ENCODE results near the gene SHISA9.

SHISA9 gene

DNA sequence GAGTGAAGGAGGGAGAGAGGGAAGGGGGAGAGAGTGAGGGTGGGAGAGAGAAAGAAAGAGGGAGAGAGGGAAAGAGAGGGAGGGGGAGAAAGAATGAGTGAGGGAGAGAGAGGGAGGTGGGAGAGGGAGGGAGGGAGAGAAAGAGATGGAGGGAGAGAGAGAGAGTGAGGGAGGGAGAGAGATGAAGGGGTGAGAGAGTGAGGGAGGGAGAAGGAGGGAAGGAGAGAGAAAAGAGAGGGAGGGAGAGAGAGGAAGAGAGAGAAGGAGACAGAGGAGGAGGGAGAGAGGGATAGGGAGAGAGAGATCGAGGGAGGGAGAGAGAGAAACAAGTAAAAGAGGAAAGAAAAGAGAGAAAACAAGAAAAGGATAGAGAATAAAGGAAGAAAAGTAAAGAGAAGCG is 225.7 kb downstream of the SHISA9 start:
- no peak for DNase-seq

DNA sequence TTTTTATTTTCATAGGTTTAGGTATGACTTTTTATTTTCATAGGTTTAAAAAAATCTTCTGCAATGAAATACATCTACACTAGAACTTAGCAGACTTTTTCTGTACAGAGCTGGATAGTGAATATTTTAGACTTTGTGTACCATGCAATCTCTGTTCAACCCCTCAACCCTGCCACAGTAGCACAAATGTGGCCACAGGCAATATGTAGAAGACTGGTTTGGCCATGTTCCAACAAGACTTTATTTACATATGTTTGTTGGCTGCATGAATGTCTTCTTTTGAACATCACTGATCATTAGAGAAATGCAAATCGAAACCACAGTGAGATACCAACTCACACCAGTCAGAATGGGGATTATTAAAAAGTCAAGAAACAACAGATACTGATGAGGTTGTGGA is 229.2 kb downstream of the SHISA9 start:
- no peak for DNase-seq

DNA sequence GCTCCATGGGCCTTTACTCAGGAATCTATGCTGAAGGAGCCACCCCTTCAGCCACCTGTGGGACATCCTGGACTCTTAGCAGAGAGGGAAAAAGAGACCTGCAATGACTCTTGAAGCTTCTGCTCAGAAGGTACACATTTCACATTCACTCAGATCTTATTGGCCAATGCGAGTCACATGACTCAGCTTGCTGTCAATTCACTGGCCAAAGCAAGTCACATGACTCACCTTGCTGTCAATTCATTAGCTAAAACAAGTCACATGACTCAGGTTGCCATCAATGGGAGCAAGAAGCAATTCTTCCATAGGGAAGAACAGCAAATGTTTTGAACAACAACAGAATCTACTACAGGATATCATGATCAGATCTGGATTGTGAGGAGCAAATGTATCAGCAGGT is 233.4 kb downstream of the SHISA9 start:
- DNase-seq = no peak

DNA sequence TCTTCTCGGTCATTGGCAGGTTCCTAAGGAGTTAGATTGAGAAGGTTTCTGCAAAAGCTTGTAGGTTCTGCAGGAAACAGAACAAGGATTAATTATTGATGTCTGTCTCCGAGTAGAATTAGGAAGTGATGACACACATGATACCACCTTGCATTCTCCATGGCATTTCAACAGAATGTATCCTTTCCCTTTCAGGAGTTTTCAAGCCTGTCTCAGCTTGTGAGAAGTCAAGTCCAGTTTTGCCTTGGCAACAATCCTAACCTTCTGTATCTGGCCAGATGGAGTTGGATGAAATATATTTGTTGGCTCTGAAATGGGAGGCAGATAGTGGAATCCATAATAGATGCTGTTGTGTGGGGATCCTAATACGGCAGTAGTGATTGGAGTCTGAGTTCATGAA is 235.5 kb downstream of the SHISA9 start:
- DNase-seq = no peak

DNA sequence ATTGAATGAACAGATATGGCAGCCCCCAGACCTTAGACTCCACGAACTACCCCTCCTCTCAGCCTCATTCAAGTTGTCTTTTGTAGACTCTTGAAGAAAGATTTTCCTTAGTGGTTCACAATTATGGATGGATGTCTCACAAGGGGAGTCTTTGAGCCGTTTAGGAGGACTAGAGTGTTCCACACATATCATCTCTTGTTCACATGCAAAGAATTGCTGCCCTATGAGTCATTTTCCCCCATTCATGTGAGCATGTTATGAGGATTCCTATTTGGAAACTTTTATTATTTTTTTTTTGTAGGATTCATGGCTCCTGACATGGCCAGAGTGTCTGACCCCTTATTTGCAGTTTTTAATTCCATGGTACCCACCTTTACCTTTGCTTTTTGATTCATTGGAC is 237.1 kb downstream of the SHISA9 start:
- no peak for DNase-seq

DNA sequence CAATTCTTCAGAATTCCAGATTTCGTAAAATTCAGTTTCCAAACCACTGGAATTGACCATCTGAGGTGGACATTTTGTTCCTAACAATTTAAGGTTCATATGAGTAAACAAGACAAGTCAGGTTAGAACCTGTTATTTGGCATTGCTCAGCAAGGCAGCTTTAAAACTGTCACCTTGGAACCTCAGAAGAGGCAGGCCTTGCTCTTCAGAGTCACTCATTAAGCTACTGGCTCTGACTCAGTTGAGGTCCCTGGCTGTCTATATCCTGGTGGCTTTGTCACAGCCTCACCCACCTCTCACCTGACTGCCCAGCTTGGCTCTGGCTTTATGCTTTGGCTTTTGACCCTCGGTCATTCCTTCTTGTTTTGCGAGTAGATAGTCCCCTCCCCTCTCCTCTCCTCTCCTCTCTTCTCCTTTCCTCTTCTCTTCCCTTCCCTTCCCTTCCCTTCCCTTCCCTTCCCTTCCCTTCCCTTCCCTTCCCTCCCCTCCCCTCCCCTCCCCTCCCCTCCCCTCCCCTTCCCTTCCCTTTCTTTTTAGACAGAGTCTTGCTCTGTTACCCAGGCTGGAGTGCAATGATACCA is 238.4 kb downstream of the SHISA9 start:
- no peak for DNase-seq

DNA sequence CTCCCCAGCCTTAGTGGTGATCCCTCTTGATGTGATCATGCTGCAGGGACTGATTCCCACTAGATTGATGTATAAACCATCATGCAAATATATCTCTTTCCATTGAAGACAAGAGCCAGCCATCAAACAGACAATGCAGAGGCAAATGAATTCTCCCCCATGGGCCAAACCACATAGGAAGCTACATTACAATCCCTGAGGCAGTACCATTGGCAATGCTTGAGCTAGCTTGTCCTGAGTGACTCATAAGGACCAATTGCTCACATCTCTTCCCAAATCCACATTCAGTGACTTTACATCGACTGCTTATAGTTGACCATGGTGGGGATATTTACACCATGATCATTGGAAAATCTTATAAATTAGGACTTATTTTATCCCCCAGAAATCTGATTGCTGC is 242.2 kb downstream of the SHISA9 start:
- DNase-seq = no peak

DNA sequence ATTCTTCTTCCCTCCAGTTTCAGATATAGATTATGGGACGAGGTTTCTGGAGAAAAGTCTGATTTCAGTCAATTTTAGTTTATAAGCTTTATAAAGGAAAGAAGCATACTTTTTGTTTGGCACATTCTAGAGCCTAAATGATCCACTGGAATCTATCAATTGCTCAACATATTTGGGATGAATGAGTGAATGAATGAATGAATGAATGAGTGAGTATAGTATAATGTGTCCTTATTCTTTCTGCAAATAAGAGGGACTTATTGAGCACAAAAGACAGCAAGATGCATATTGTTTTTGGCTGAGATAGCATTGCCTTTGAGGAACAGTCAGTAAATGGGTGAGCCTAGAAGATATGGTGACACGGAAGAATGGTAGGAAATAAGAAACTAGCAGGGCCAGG is 245.4 kb downstream of the SHISA9 start:
- no peak for DNase-seq

DNA sequence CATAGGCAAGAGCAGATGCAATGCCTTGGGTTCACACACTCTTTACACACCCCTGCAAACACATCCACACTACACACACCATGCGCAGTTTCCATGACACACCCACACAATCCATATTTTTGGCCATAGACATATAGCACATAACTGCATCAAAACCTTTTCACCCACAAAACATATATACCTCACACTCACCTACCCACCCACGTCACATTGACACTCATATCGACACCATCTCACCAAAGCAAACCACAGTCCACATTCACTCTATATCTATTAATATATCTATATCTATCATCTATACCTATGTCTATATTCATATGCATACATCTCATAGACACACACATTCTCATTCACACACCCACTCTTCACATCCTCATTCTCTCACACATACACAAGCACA is 246.9 kb downstream of the SHISA9 start:
- no peak for DNase-seq

DNA sequence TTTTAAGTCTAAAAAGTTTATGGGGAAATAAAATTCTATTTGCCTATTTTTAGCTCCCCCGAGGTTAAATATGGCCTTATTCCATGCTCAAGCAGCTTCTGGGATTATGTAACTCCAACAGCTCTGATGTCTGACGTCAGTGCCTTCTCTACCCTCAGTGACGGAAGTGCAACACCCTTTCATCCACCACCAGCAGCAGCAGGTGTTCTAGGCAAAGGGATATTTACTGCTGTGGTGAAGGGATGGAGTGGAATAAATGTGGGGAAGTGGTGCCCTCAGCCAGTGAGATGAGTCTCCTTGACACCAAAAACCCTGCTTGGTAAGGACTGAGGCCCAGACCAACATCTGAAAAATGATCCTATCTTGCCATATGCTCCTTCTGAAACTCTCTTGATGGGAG is 247.4 kb downstream of the SHISA9 start:
- DNase-seq = no peak

DNA sequence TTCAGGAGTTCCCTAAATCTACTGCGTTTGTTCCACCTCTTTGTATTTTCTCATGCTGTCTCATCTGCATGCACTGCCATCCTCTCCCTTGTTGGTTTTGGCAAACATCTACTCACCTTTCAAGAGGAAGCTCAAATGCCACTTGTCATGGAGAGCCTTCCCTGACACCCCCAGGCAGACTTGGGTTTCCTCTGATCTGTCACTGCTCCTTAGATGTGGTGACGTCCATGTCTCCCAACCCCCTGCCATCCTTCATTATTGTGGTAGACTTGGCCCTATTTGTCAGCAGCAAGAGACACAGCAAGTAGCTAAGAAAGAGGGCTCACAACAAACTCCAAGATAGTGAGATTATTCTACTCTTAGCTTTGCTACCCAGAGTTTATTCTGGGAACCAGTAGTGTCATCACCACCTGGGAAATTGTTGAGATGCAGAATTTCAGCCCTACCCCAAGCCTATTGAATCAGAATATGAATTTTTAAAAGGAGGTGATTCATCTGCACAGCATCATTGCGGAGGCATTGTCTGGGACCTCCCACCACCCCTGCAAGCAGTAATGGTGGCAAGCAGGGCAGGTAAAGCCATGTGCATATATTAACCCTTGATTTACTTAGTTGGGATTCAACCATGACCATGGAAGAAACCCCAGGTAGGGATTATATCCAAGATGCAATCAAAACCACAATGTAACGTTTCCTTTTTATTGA is 248.9 kb downstream of the SHISA9 start:
- DNase-seq = no peak

DNA sequence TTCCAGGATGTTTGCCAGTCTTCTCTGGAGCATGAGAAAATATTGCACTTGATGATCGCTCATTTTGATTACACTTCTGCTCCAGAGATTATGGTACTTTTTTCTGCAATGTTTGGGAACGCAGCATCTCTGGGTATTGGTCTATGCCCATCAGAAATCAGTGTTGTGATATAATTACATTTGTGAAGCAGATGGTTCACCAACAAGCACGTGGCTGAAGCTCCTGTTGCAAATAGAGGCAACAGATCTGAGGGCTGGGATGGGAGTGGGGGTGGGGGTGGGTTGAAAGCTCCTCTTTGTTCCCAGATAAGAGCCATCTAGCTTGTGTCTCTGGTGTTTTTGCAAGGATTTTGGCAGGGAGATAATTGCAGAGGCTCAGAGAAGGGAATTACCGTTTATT is 252.3 kb downstream of the SHISA9 start:
- no peak for DNase-seq

DNA sequence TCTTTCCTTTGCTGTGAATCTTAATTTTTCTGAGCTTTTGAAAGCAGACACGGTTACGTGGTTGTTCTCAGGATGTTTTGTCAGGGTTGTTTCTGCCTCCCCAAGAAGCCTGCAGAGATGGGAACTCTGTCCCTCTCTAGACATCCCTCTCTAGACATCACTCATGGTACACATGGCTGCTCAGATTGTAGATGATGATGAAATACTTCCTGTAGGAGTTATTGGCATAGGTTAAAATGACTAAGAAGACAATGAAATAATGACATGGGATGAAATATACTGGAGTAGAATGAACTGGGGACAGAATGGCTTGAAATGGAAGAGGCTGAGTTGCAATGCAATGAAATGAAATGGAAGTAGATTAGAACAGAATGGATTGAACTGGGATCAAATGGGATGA is 253.4 kb downstream of the SHISA9 start:
- DNase-seq = no peak

DNA sequence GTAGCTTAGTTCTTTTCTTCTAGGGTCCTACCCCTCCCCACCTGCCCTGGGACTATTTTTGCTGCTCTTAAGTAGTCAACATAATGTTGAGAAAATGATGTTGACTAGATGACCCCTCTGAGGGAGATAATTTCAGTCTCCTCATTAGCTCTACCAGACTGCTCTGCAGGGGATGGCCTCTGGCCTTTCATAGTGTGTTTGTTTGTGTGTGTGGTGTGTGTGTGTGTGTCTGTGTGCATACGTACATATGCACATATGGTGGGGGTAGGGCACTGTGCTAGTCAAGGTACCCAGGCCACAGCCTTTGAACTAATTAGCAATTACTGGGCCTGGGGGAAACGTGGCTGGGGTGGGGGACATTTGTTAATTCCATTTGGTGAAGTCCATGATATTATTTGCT is 254.0 kb downstream of the SHISA9 start:
- no peak for DNase-seq

DNA sequence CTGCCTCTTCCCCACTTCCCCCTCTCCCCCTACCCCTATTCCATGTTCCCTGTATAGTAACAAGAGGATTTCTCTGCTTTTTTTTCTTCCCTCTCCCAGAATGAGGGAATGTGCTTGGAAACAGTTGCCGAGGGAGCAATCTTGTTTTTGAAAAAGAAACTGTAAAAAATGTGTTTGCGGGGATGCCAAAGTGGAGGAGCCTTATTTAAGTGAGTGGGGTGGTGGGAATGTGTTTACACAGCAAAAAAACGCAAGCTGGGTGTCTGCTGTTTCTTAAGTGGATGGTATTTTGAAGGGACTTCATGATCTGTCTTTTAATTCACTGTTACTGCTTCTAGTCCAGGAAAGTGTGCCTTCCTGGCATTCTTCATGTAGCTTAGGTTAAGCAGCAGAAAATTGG is 254.4 kb downstream of the SHISA9 start:
- no peak for DNase-seq

DNA sequence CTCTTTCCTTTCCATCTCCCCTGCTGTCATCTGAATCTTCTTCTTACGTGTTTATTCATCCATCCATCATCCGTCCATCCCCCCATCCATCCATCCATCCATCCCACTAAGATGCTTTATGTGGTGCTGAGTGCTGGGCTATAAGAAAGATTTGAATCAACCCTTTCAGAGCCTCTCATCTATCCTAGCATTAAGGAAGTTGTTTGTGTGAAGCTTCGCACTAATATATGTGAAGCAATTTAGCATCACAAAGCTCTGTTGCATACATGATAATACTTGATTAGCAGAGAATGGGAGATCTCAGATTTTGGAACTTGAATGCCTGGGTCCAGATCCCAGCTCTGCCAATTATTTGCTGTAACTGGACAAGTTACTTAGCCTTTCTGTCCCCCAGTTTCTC is 255.7 kb downstream of the SHISA9 start:
- no peak for DNase-seq

DNA sequence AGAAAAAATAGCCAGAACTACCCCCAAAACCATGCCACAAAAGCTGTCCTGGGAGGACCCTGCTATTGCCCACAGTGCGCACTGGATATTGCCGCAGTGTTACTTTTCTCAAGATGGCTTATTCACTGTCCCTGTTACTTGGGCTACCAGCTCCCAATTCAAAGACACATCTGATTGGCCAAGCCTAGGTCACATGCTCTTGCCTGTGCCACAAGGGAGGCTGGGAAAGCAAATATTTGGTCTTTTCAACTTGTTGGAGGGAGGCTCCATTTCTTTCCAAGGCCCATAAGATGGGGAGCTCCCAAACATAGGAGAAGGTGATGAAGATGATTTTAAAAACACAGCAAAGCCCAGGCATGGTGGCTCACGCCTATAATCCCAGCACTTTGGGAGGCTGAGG is 257.0 kb downstream of the SHISA9 start:
- DNase-seq = no peak

DNA sequence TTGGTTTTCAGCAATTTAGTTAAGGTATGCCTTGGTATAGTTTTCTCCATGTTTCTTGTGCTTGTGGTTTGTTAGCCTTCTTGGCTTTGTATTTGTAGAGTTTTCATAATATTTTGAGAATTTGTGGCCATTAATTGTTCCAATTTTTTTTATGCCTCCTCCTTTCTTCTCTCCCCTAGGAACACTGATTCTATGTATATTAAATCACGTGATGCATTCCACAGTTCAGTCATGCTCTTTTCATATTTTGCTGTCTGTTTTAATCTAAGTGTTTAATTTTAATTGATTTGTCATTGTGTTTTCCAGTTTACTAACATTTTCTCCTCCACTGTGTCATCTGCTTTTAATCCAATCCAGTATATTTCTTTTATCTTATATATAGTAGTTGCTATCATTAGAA is 263.6 kb downstream of the SHISA9 start:
- DNase-seq = no peak

DNA sequence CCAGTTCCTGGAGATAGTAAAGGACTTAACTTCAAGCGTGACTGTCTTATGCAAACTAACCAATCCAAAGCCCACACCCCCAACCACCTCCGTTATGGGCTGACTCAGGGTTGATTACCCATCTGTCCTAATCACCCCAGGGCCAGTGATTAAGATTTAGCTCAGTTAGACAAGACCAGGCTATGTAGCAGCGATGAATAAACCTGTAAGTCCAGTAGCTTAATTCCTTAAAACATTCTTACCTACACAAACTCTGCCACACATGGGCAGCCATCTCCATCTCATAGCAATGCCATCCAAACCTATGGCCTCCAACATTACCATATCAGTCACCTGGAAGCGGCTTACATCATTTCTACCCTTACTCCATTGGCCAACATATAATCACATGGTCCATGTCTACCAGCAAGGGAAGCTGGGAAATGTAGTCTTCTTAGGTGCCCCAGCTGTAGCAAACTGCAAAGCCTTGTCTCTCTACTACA is 266.7 kb downstream of the SHISA9 start:
- no peak for DNase-seq

DNA sequence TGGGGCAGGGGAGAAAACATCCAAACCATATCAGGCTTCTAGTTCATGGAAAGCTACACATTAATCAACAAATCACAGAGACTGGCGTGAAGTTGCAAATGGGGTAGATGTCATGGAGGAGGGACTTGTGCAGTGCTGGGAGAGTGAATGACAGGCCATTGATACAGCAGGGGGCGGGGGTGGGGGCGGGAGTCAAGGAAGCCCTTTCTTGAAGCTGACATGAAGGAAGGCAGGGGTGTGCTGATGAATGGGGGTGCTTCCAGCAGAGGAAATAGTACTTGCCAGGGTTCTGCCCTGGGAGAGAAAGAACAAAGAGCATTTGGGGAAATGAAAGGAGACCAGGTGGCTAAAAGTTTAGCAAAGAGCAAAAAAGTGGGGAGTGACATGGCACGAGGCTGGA is 269.9 kb downstream of the SHISA9 start:
- DNase-seq = no peak

DNA sequence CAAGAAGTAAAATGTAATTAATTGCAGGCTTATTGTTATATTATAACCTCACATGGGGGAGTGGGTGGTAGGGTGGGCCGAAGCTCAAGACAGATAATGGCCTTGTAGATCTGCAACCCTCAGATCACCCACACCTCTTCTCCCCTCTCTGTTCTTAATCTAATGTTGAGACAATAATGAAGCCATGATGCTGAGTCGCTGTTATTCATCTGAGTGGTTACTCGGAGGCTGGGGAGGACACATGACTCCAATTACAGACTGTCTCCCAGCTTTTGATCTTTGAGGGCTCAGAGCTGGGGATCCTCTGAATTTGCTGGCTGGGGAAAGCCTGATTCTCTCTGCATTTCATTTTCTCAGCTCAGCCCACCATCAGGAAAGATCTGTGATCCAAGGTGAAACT is 275.3 kb downstream of the SHISA9 start:
- no peak for DNase-seq

DNA sequence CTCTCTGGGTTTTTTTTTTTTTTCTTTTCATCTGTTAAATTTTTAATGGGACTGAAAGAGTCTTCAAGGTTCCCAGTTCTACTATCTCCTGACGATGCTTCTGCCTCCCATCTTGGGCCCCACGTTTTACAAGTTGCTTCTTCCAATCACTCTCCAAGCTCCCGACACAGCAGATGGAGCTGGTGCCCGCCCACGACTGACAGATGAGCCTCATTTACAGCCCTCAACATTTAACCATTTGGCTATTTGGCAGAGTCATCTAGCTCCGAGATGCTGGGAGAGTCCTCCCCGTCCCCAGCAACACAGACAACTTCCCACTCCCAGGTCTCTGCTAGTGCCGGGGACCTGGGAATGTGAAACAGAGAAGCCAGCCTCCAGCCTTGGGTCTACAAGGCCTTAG is 276.9 kb downstream of the SHISA9 start:
- no peak for DNase-seq

DNA sequence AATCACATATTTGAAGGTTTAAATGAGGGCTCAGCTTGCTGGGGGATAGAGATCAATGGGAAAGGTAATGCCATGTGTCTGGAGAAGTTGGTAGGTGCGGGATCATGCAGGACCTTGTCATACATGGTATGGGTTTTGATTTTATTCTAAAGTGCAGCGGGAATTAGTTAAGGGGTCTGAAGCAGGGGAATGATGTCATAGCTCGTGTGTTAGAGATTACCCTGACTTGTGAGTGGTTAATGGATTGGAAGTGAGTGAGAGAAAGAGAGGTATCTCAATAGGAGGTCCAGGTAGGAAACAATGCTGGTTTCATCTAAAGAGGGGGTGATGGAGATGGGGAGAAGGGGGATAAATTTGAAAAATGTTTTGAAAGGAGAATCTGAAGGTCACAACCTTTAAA is 280.0 kb downstream of the SHISA9 start:
- no peak for DNase-seq

DNA sequence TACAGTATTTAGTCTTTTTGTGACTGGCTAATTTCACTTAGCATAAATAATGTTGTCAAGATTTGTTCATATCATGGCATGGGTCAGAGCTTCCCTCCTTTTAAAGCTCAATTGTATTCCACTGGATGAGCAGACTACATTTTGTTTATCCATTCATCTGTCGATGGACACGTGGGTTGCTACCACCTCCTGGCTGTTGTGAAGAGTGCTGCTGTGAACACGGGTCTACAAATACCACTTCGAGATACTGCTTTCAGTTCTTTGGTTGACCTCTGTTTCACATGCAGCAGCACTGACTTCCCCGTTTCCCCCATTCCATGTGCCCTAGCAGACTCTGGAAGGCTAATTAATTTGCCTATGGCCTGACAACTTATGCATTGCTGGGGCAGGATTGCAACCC is 285.4 kb downstream of the SHISA9 start:
- DNase-seq = no peak

DNA sequence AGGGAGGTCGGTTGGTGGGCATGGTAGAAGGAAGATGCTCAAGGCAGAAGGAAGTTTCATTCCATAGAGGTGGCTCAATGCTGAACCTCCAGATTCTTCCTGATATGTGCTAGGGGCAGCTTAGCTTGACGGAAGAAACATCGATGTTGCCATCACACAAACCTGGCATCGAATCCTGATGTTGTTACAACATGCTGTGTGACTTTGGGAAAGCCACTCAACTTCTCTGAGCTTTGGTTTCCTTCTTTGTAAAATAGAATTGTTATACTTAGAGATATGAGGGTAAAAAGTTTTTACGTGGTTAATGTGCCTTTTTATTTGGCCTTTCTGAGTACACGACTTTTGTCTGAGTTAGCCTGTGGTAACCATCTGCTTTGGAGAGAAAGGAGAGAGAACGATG is 287.9 kb downstream of the SHISA9 start:
- DNase-seq = no peak

Measured in fibroblast of skin of abdomen (primary cell).